ENCODE results near the gene NFKBIB. TPM values are rescaled to one million over a fixed set of nuclear protein-coding genes. Genes with fewer than 3 reads are reported as not detected.

The NFKBIB gene
- polyA plus RNA-seq, 1 donor (not counting 4 experiments of a cell fraction or from before 2014, with no cell fraction given) = 12.3 TPM

DNA sequence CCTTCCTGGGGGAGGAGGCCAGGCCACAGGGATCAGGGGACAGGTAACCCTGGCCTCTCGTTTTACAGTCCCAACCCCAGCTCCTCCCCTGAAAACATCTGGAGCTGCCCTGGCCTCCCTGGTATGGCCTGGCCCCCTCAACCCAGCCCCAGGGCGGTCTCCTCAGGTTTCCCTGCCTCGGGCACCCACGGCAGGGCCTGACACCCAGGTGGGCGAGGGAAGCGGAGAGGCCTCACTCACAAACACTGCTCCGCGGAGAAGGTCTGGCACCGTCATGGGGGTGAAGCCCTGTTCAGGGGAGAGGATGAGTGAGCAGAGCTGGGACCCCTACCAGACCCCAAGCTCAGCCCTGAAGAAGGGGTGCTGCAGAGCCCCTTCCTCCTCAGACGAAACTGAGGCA, 18.8 kb downstream of the NFKBIB start:
- DNase-seq (ENCODE audit: low read depth, low spot score) (no peak), FAIRE-seq (no peak)
- Histone ChIP-seq H3K9me1 (ENCODE audit: control insufficient read depth, extremely low read depth, insufficient read depth, low read length) (no peaks in the 10 kb centered on the region), H4K20me1 (ENCODE audit: control insufficient read depth, extremely low read depth, insufficient read depth, low read length) (no peaks in the 10 kb centered on the region), H3K9me3 (ENCODE audit: control insufficient read depth, low read depth, low read length) (no peaks in the 10 kb centered on the region), H3K27ac (ENCODE audit: control insufficient read depth, insufficient read depth, low read length) (no peak overlapping the region), H3K4me2 (ENCODE audit: control insufficient read depth, extremely low read depth, insufficient read depth, low read depth, low read length) (no peak overlapping the region), H2AFZ (ENCODE audit: control insufficient read depth, low read length) (no peak overlapping the region), H3K4me1 (ENCODE audit: control insufficient read depth, extremely low read depth, insufficient read depth, low read length) (no peaks in the 10 kb centered on the region), H3K9ac (ENCODE audit: control insufficient read depth, extremely low read depth, insufficient read depth, low read length) (no peak overlapping the region), H3K4me3 (ENCODE audit: control insufficient read depth in 2 of 3, extremely low read depth in 1 of 3, insufficient read depth in 2 of 3, low read depth in 1 of 3, low read length in 3 of 3) (no peak overlapping the region), H3K36me3 (ENCODE audit: control insufficient read depth in 2 of 2, extremely low read depth in 1 of 2, insufficient read depth in 2 of 2, low read length in 2 of 2) (peaks cover 8% of the 10 kb centered on the region in 2 experiments), H3K79me2 (ENCODE audit: control insufficient read depth, insufficient read depth, low read length) (no peaks in the 10 kb centered on the region), H3K27me3 (ENCODE audit: control insufficient read depth, extremely low read depth, insufficient read depth, low read length) (no peaks in the 10 kb centered on the region)
- TF ChIP-seq EZH2 (IDR thresholded peaks at IDR 0.05; ENCODE audit: low read length) = no peak
- TF ChIP-seq, protein P1, sequence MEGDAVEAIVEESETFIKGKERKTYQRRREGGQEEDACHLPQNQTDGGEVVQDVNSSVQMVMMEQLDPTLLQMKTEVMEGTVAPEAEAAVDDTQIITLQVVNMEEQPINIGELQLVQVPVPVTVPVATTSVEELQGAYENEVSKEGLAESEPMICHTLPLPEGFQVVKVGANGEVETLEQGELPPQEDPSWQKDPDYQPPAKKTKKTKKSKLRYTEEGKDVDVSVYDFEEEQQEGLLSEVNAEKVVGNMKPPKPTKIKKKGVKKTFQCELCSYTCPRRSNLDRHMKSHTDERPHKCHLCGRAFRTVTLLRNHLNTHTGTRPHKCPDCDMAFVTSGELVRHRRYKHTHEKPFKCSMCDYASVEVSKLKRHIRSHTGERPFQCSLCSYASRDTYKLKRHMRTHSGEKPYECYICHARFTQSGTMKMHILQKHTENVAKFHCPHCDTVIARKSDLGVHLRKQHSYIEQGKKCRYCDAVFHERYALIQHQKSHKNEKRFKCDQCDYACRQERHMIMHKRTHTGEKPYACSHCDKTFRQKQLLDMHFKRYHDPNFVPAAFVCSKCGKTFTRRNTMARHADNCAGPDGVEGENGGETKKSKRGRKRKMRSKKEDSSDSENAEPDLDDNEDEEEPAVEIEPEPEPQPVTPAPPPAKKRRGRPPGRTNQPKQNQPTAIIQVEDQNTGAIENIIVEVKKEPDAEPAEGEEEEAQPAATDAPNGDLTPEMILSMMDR (optimal IDR thresholded peaks at IDR 0.05 in 1 of 3, IDR thresholded peaks at IDR 0.05 in 1 of 3, conservative IDR thresholded peaks at IDR 0.05 in 1 of 3; ENCODE audit: extremely low read depth in 1 of 3, insufficient read depth in 2 of 3, low read length in 3 of 3) = no peak
- dilution Hi-C loops (cut with MboI; ENCODE audit: extremely low pct_ligation_motif_present, low sequenced_read_pairs) = no loop called here

DNA sequence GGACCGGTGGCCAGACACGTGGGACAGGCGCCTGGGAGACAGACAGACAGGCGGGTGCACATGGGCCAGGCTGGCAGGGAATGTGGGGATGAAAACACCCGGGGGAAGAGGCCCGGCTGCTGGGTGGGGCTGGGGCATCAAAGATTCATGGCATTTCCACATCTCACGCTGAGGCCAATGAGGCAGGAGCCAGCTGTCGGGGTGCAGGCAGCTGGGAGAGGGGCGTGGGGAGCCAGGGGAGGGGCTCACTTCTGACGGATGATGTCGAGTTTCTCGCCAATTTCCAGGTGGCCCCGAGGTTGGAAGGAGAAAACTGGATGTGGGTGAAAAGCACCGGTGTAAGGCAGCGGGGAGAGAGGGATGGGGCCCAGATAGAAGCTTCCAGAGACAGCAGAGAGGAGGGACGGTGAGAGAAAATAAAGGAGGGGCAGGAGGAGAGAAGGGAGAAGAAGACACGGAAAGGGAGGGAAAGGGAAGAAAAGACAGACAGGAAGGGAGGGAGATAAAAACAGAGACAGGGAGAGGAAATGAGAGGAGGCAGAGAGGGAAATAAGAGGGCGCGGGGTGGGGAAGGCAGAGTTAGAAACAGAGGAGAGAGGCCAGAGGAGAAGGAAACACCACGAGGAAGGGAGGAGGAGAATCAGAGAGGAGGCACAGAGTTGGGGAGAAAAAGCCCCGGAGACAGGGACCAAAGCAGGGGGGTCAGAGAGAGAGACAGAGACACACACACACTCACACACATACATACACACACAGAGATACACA, 20.2 kb downstream of the NFKBIB start:
- H3K79me2 ChIP-seq (ENCODE audit: control insufficient read depth, insufficient read depth, low read length) = no peaks in the 10 kb centered on the region
- no peak overlapping the region for H3K4me2 ChIP-seq (ENCODE audit: control insufficient read depth, extremely low read depth, insufficient read depth, low read depth, low read length)
- H4K20me1 ChIP-seq (ENCODE audit: control insufficient read depth, extremely low read depth, insufficient read depth, low read length) = no peaks in the 10 kb centered on the region
- no peak for TF ChIP-seq EZH2 (IDR thresholded peaks at IDR 0.05; ENCODE audit: low read length)
- TF ChIP-seq, protein P1 (optimal IDR thresholded peaks at IDR 0.05 in 1 of 3, IDR thresholded peaks at IDR 0.05 in 1 of 3, conservative IDR thresholded peaks at IDR 0.05 in 1 of 3; ENCODE audit: extremely low read depth in 1 of 3, insufficient read depth in 2 of 3, low read length in 3 of 3) = no peak
- H3K27me3 ChIP-seq (ENCODE audit: control insufficient read depth, extremely low read depth, insufficient read depth, low read length) = no peaks in the 10 kb centered on the region
- H2AFZ ChIP-seq (ENCODE audit: control insufficient read depth, low read length) = no peak overlapping the region
- no peak overlapping the region for H3K4me3 ChIP-seq (ENCODE audit: control insufficient read depth in 2 of 3, extremely low read depth in 1 of 3, insufficient read depth in 2 of 3, low read depth in 1 of 3, low read length in 3 of 3)
- H3K9me1 ChIP-seq (ENCODE audit: control insufficient read depth, extremely low read depth, insufficient read depth, low read length) = no peaks in the 10 kb centered on the region
- H3K4me1 ChIP-seq (ENCODE audit: control insufficient read depth, extremely low read depth, insufficient read depth, low read length) = no peaks in the 10 kb centered on the region
- H3K9ac ChIP-seq (ENCODE audit: control insufficient read depth, extremely low read depth, insufficient read depth, low read length) = no peak overlapping the region
- H3K27ac ChIP-seq (ENCODE audit: control insufficient read depth, insufficient read depth, low read length) = no peak overlapping the region
- H3K36me3 ChIP-seq (ENCODE audit: control insufficient read depth in 2 of 2, extremely low read depth in 1 of 2, insufficient read depth in 2 of 2, low read length in 2 of 2) = peaks cover 13 to 15% of the 10 kb centered on the region in 2 experiments
- no peak for FAIRE-seq
- DNase-seq (ENCODE audit: low read depth, low spot score) = no peak
- dilution Hi-C loops (cut with MboI; ENCODE audit: extremely low pct_ligation_motif_present, low sequenced_read_pairs) = no loop called here
- H3K9me3 ChIP-seq (ENCODE audit: control insufficient read depth, low read depth, low read length) = no peaks in the 10 kb centered on the region

All from keratinocyte (primary cell).